ENCODE measurements around the gene TMEM150A. TPM values are rescaled to one million over a fixed set of nuclear protein-coding genes. Genes with fewer than 3 reads are reported as not detected.
A peak's percentile ranks its signal among the peaks of the same experiment; 100 is the strongest.
"Not testable (repeated sequence)": the region's sequence is repeated elsewhere in the genome, so short reads cannot be mapped to it uniquely, and the experiment has no call there.

TMEM150A gene
- total and polyA plus RNA-seq, 2 of the 4 experiments (the other 2 are of a cell fraction) = 4.8 to 16.3 TPM

DNA sequence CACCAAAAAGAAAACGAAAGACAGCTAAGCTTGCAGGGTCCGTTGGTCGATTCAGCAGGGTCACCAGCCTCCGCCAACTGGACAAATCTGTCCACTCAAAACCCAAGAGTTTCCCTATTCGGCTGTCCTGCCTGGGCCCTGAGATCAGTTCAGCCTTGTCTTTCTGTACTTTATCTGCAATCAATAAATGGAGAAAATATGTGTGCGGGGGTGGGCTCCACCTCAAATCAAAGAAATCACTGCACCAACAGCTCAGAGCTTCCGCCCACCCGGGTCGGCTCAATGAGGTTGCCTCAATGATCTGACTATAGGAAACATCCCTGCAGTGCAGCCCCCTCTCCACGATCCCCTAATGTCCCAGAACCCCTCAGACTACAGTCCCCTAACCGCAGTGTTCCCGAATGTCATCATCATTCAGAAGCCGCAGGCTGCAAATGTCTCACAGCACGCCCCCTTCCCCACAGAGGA lies 41.7 kb downstream of the TMEM150A start:
- Histone ChIP-seq H3K27ac (ENCODE audit: insufficient read depth, low read length) (peak overlapping the region; percentile 67), H4K91ac (ENCODE audit: insufficient read depth, low read depth, low read length) (peak overlapping the region; percentile 28; the same call in 1 of the 2 replicates), H3K56ac (ENCODE audit: extremely low read depth, insufficient read depth, low read length) (peak overlapping the region; percentile 54; the same call in 1 of the 2 replicates), H2BK5ac (ENCODE audit: low read depth, low read length, poor library complexity, severe bottlenecking) (no peak overlapping the region), H3K36me3 (ENCODE audit: control insufficient read depth, insufficient read depth, low read length) (peaks cover 10% of the 10 kb centered on the region), H2AK5ac (ENCODE audit: low read depth, low read length) (peak overlapping the region; percentile 63), H3K18ac (ENCODE audit: low read depth, low read length) (no peak overlapping the region), H2AK9ac (replicated peaks; ENCODE audit: low read depth, low read length, poor library complexity) (peak overlapping the region; percentile 94), H3K9me3 (ENCODE audit: control insufficient read depth, insufficient read depth, low read length) (no peaks in the 10 kb centered on the region), H3K4me2 (ENCODE audit: low read depth, low read length) (peak overlapping the region; percentile 95), H2BK15ac (ENCODE audit: low read depth, low read length) (no peak overlapping the region), H3K23ac (ENCODE audit: low read depth, low read length) (peak overlapping the region; percentile 90), H4K20me1 (ENCODE audit: insufficient read depth, low read length) (no peaks in the 10 kb centered on the region), H3K27me3 (ENCODE audit: control insufficient read depth, insufficient read depth, low read length) (no peaks in the 10 kb centered on the region), H2BK120ac (ENCODE audit: low read depth, low read length) (no peak overlapping the region), H3K9ac (ENCODE audit: low read depth, low read length) (peak overlapping the region; percentile 82), H3K9me1 (ENCODE audit: insufficient read depth, low read length) (peaks cover 8% of the 10 kb centered on the region; the same call in 1 of the 2 replicates), H2AFZ (replicated peaks; ENCODE audit: low read length, poor library complexity) (peak overlapping the region; percentile 95), H4K5ac (ENCODE audit: low read depth, low read length) (peak overlapping the region; percentile 3; the same call in 1 of the 2 replicates), H3K4me1 (ENCODE audit: control insufficient read depth, insufficient read depth, low read length) (peaks cover 3% of the 10 kb centered on the region; the same call in 1 of the 2 replicates), H3K14ac (replicated peaks; ENCODE audit: low read depth, low read length) (peak overlapping the region; percentile 78), H4K8ac (ENCODE audit: low read depth in 2 of 2, low read length in 2 of 2) (peak overlapping the region in 1 of 2 experiments; percentile 83; a peak in 3 of 4 replicates), H2BK20ac (ENCODE audit: low read depth, low read length) (no peak overlapping the region), H3K4me3 (ENCODE audit: insufficient read depth, low read depth, low read length) (peak overlapping the region; percentile 65), H3K4ac (ENCODE audit: low read depth, low read length) (peak overlapping the region; percentile 80), H3K79me1 (ENCODE audit: low read depth in 1 of 2, low read length in 2 of 2) (peaks cover 19 to 46% of the 10 kb centered on the region in 2 experiments)
- 0% methylated on average over 2 of the region's 14 CpGs; no CpG with 5 or more reads in 1 of the 2 experiments for WGBS, 2 experiments (ENCODE audit: extremely low coverage in 2 of 2, insufficient read length in 1 of 2)
- ChIA-PET POLR2A (ENCODE audit: unreplicated experiment) (interaction anchor here (0.6 to 0.8 kb wide), 2 partner anchors 26 to 36 kb away, joined by 3 read pairs; no protein-coding TSS in a partner anchor), CTCF (interaction anchor here (1.0 kb wide), 1 partner anchor 140 kb away, joined by 3 read pairs; no protein-coding TSS in a partner anchor)
- DNase-seq = no peak
- peak; percentile 40; the same call in 1 of the 2 replicates for ATAC-seq (ENCODE audit: low read depth)
- no peak for TF ChIP-seq RAD21 (IDR thresholded peaks at IDR 0.05; ENCODE audit: low read length)
- no peak for TF ChIP-seq MAFK (IDR thresholded peaks at IDR 0.05; ENCODE audit: low read depth, low read length)
- TF ChIP-seq NFE2L2 (IDR thresholded peaks at IDR 0.05; ENCODE audit: low read depth, low read length) = no peak
- TF ChIP-seq FOS (IDR thresholded peaks at IDR 0.05; ENCODE audit: low read depth, low read length) = no peak
- TF ChIP-seq RFX5 (IDR thresholded peaks at IDR 0.05; ENCODE audit: low read depth, low read length) = no peak
- dilution Hi-C loops (cut with HindIII; ENCODE audit: low sequenced_read_pairs, unreplicated experiment) = no loop called here
- in situ Hi-C loops (cut with MboI; ENCODE audit: low sequenced_read_pairs) = no loop called here
- BruUV-seq (replicated peaks) = no TSS peak
- intact Hi-C loops (cut with micrococcal nuclease) = loop anchor here (2.0 to 5.0 kb wide), 2 partner anchors 24 to 41 kb away; partner anchors contain the start of genes TMEM150A and VAMP5

DNA sequence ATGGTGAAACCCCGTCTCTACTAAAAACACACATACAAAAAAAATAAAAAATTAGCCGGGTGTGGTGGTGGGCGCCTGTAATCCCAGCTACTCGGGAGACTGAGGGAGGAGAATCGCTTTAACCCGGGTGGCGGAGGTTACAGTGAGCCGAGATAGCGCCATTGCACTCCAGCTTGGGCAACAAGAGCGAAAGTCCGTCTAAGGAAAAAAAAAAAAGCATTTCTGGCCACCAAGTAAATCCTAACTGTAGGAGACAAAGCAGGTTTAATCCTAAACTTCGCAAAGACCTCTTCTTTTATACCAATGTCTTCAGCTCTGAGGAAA lies 42.1 kb downstream of the TMEM150A start:
- POLR2A ChIA-PET (ENCODE audit: unreplicated experiment) = interaction anchor here (0.6 kb wide), 1 partner anchor 36 kb away, joined by 3 read pairs; no protein-coding TSS in a partner anchor
- H3K9me3 ChIP-seq (ENCODE audit: control insufficient read depth, insufficient read depth, low read length); H2BK5ac ChIP-seq (ENCODE audit: low read depth, low read length, poor library complexity, severe bottlenecking); H4K91ac ChIP-seq (ENCODE audit: insufficient read depth, low read depth, low read length); DNase-seq; H3K4me1 ChIP-seq (ENCODE audit: control insufficient read depth, insufficient read depth, low read length); H4K20me1 ChIP-seq (ENCODE audit: insufficient read depth, low read length); ATAC-seq (ENCODE audit: low read depth); H2AK9ac ChIP-seq (replicated peaks; ENCODE audit: low read depth, low read length, poor library complexity); H4K5ac ChIP-seq (ENCODE audit: low read depth, low read length); H2AFZ ChIP-seq (replicated peaks; ENCODE audit: low read length, poor library complexity); H4K8ac ChIP-seq (ENCODE audit: low read depth in 2 of 2, low read length in 2 of 2); H3K27me3 ChIP-seq (ENCODE audit: control insufficient read depth, insufficient read depth, low read length); H2BK120ac ChIP-seq (ENCODE audit: low read depth, low read length); H2BK15ac ChIP-seq (ENCODE audit: low read depth, low read length); CTCF ChIA-PET; H3K9me1 ChIP-seq (ENCODE audit: insufficient read depth, low read length); BruUV-seq (replicated peaks); dilution Hi-C loops (cut with HindIII; ENCODE audit: low sequenced_read_pairs, unreplicated experiment); H2BK20ac ChIP-seq (ENCODE audit: low read depth, low read length); H3K18ac ChIP-seq (ENCODE audit: low read depth, low read length); in situ Hi-C loops (cut with MboI; ENCODE audit: low sequenced_read_pairs): not testable (repeated sequence)
- Histone ChIP-seq H3K4me2 (ENCODE audit: low read depth, low read length) (peak overlapping the region; percentile 95), H3K36me3 (ENCODE audit: control insufficient read depth, insufficient read depth, low read length) (peaks cover 10% of the 10 kb centered on the region), H3K4me3 (ENCODE audit: insufficient read depth, low read depth, low read length) (peak overlapping the region; percentile 65), H3K14ac (replicated peaks; ENCODE audit: low read depth, low read length) (peak overlapping the region; percentile 52; the same call in 1 of the 2 replicates), H3K4ac (ENCODE audit: low read depth, low read length) (peak overlapping the region; percentile 80; the same call in 1 of the 2 replicates), H3K56ac (ENCODE audit: extremely low read depth, insufficient read depth, low read length) (peak overlapping the region; percentile 54; the same call in 1 of the 2 replicates), H2AK5ac (ENCODE audit: low read depth, low read length) (peak overlapping the region; percentile 63), H3K9ac (ENCODE audit: low read depth, low read length) (peak overlapping the region; percentile 82), H3K27ac (ENCODE audit: insufficient read depth, low read length) (peak overlapping the region; percentile 67; the same call in 1 of the 2 replicates), H3K79me1 (ENCODE audit: low read depth in 1 of 2, low read length in 2 of 2) (peaks cover 19 to 48% of the 10 kb centered on the region in 2 experiments), H3K23ac (ENCODE audit: low read depth, low read length) (peak overlapping the region; percentile 90; the same call in 1 of the 2 replicates)
- WGBS, 2 experiments (ENCODE audit: extremely low coverage in 2 of 2, insufficient read length in 1 of 2) = no CpG with 5 or more reads among the region's 12 CpGs
- intact Hi-C loops (cut with micrococcal nuclease) = loop anchor here (2.0 to 5.0 kb wide), 2 partner anchors 24 to 42 kb away; partner anchors contain the start of genes TMEM150A and VAMP5

All from IMR-90 (cell line).